ENCODE results near the gene MR1. TPM values are rescaled to one million over a fixed set of nuclear protein-coding genes. Genes with fewer than 3 reads are reported as not detected.

MR1 gene
- total and polyA plus RNA-seq, 9 of the 15 experiments (the other 6 are each of a cell fraction or from before 2014, with no cell fraction given): 9.7 to 21.7 (median 15.6) TPM

DNA sequence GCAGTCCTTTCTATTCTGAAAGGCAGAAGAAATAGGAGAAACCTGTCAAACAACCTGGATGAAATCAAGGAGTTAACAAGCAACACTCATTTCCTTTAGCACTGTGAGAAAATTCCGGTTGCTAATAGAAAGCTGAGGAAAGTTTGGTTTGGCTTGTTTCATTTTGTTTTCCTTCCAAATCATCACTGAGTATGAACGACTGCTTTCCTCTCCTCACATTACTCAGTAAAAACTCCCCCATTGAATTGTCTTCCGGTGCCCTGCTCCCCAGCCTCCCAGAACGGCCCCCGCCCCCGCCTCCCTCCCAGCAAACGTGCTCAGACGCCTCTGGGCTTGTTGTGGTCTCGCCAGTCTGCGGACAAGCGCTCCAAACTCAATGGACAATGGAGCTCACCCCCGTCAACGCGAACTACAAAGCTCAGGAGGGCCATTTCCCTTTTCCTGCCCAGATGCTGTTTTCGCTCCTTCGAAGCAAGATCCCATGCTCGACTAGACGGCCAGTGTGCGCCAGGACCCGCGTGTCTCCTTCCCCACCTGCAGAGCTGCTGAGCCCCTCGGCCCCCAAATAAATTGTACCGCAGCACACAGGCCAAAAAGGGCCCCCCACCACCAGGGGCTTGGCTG lies 11.9 kb upstream of the MR1 start (continued):
- TF ChIP-seq, protein P1, sequence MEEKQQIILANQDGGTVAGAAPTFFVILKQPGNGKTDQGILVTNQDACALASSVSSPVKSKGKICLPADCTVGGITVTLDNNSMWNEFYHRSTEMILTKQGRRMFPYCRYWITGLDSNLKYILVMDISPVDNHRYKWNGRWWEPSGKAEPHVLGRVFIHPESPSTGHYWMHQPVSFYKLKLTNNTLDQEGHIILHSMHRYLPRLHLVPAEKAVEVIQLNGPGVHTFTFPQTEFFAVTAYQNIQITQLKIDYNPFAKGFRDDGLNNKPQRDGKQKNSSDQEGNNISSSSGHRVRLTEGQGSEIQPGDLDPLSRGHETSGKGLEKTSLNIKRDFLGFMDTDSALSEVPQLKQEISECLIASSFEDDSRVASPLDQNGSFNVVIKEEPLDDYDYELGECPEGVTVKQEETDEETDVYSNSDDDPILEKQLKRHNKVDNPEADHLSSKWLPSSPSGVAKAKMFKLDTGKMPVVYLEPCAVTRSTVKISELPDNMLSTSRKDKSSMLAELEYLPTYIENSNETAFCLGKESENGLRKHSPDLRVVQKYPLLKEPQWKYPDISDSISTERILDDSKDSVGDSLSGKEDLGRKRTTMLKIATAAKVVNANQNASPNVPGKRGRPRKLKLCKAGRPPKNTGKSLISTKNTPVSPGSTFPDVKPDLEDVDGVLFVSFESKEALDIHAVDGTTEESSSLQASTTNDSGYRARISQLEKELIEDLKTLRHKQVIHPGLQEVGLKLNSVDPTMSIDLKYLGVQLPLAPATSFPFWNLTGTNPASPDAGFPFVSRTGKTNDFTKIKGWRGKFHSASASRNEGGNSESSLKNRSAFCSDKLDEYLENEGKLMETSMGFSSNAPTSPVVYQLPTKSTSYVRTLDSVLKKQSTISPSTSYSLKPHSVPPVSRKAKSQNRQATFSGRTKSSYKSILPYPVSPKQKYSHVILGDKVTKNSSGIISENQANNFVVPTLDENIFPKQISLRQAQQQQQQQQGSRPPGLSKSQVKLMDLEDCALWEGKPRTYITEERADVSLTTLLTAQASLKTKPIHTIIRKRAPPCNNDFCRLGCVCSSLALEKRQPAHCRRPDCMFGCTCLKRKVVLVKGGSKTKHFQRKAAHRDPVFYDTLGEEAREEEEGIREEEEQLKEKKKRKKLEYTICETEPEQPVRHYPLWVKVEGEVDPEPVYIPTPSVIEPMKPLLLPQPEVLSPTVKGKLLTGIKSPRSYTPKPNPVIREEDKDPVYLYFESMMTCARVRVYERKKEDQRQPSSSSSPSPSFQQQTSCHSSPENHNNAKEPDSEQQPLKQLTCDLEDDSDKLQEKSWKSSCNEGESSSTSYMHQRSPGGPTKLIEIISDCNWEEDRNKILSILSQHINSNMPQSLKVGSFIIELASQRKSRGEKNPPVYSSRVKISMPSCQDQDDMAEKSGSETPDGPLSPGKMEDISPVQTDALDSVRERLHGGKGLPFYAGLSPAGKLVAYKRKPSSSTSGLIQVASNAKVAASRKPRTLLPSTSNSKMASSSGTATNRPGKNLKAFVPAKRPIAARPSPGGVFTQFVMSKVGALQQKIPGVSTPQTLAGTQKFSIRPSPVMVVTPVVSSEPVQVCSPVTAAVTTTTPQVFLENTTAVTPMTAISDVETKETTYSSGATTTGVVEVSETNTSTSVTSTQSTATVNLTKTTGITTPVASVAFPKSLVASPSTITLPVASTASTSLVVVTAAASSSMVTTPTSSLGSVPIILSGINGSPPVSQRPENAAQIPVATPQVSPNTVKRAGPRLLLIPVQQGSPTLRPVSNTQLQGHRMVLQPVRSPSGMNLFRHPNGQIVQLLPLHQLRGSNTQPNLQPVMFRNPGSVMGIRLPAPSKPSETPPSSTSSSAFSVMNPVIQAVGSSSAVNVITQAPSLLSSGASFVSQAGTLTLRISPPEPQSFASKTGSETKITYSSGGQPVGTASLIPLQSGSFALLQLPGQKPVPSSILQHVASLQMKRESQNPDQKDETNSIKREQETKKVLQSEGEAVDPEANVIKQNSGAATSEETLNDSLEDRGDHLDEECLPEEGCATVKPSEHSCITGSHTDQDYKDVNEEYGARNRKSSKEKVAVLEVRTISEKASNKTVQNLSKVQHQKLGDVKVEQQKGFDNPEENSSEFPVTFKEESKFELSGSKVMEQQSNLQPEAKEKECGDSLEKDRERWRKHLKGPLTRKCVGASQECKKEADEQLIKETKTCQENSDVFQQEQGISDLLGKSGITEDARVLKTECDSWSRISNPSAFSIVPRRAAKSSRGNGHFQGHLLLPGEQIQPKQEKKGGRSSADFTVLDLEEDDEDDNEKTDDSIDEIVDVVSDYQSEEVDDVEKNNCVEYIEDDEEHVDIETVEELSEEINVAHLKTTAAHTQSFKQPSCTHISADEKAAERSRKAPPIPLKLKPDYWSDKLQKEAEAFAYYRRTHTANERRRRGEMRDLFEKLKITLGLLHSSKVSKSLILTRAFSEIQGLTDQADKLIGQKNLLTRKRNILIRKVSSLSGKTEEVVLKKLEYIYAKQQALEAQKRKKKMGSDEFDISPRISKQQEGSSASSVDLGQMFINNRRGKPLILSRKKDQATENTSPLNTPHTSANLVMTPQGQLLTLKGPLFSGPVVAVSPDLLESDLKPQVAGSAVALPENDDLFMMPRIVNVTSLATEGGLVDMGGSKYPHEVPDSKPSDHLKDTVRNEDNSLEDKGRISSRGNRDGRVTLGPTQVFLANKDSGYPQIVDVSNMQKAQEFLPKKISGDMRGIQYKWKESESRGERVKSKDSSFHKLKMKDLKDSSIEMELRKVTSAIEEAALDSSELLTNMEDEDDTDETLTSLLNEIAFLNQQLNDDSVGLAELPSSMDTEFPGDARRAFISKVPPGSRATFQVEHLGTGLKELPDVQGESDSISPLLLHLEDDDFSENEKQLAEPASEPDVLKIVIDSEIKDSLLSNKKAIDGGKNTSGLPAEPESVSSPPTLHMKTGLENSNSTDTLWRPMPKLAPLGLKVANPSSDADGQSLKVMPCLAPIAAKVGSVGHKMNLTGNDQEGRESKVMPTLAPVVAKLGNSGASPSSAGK (IDR thresholded peaks at IDR 0.05): peak; percentile 71
- TF ChIP-seq ELF2 (CRISPR knock-in tag; IDR thresholded peaks at IDR 0.05) (no peak), BRF1 (IDR thresholded peaks at IDR 0.05; ENCODE audit: borderline replicate concordance, extremely low read depth, insufficient read length) (no peak), ELF4 (CRISPR knock-in tag; IDR thresholded peaks at IDR 0.05) (no peak), SMARCA4 (IDR thresholded peaks at IDR 0.05) (peak; percentile 30; the same call in 1 of the 2 replicates), POLR2G (IDR thresholded peaks at IDR 0.05; ENCODE audit: low read depth, low read length) (no peak), STAG1 (CRISPR knock-in tag; IDR thresholded peaks at IDR 0.05; ENCODE audit: borderline replicate concordance) (no peak), KDM5B (IDR thresholded peaks at IDR 0.05; ENCODE audit: insufficient replicate concordance, low read depth, low read length) (no peak), MTA3 (IDR thresholded peaks at IDR 0.05; ENCODE audit: borderline replicate concordance) (no peak), THRAP3 (IDR thresholded peaks at IDR 0.05; ENCODE audit: borderline replicate concordance) (no peak), RFX1 (IDR thresholded peaks at IDR 0.05) (no peak), CHD1 (IDR thresholded peaks at IDR 0.05; ENCODE audit: low read length) (no peak), ZEB2 (IDR thresholded peaks at IDR 0.05) (no peak), STAT5B (CRISPR knock-in tag; IDR thresholded peaks at IDR 0.05) (no peak), HSF4 (CRISPR knock-in tag; IDR thresholded peaks at IDR 0.05; ENCODE audit: borderline replicate concordance) (no peak), ZNF57 (CRISPR knock-in tag; IDR thresholded peaks at IDR 0.05) (0 out of 2 replicates have a peak, but pooled peaks have one; percentile 38)
- TF ChIP-seq, protein P2, sequence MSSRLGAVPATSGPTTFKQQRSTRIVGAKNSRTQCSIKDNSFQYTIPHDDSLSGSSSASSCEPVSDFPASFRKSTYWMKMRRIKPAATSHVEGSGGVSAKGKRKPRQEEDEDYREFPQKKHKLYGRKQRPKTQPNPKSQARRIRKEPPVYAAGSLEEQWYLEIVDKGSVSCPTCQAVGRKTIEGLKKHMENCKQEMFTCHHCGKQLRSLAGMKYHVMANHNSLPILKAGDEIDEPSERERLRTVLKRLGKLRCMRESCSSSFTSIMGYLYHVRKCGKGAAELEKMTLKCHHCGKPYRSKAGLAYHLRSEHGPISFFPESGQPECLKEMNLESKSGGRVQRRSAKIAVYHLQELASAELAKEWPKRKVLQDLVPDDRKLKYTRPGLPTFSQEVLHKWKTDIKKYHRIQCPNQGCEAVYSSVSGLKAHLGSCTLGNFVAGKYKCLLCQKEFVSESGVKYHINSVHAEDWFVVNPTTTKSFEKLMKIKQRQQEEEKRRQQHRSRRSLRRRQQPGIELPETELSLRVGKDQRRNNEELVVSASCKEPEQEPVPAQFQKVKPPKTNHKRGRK (tag; IDR thresholded peaks at IDR 0.05): no peak
